Measurements from ENCODE around the gene TIMELESS.
"Not testable (repeated sequence)": the region's sequence is repeated elsewhere in the genome, so short reads cannot be mapped to it uniquely, and the experiment has no call there.

Gene TIMELESS

DNA sequence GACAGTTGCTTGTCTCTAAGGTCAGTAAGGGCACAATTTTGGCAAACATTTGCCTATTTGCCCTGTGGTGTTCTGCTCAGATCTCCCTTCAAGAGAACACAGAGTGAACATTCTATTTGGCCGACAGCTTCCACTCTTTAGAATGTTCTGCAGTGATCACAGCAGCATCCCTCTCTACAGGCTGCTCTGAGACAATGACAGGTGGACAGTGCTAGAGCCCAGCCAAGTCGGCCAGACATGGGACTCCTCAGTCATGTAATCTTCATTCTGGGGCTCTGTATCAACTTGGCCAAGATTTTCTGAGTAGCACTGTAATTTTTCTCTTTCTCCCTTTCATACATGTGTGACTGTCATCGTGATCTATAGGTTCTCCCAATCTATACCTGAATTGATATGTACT, 34.8 kb downstream of the TIMELESS start:
- Histone ChIP-seq H3K9me3 (ENCODE audit: control insufficient read depth, low read length) (no peaks in the 10 kb centered on the region), H3K36me3 (ENCODE audit: control insufficient read depth, insufficient read depth, low read length) (no peaks in the 10 kb centered on the region), H3K27me3 (ENCODE audit: control insufficient read depth, insufficient read depth, low read length) (no peaks in the 10 kb centered on the region), H3K9ac (ENCODE audit: low read length) (no peak overlapping the region), H3K4me3 (ENCODE audit: low read length) (no peak overlapping the region), H3K4me1 (ENCODE audit: control insufficient read depth, insufficient read depth, low read length) (peaks cover 3% of the 10 kb centered on the region)

DNA sequence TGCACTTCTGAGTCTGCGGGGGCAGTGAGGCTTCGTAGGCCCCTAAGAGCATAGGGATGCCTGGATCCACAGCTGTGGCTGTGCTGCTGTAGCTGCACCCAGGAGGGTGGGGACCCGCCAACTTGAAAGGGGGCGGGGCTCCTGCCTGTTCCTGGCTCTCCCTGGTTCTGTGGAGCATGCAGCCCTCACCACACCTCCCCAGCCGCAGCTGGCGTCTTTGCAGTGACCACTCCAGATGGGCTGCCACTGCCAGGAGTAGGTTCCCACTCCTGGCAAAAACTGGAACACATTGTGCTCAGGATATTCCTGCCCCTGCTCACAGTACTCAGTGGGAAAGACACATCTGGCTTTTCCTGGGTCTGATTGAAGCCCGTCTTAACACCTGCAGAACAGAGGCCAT, 35.8 kb downstream of the TIMELESS start:
- no peaks in the 10 kb centered on the region for H3K9me3 ChIP-seq (ENCODE audit: control insufficient read depth, low read length)
- H3K36me3 ChIP-seq (ENCODE audit: control insufficient read depth, insufficient read depth, low read length): no peaks in the 10 kb centered on the region
- H3K27me3 ChIP-seq (ENCODE audit: control insufficient read depth, insufficient read depth, low read length): no peaks in the 10 kb centered on the region
- H3K4me1 ChIP-seq (ENCODE audit: control insufficient read depth, insufficient read depth, low read length): peaks cover 3% of the 10 kb centered on the region
- no peak overlapping the region for H3K9ac ChIP-seq (ENCODE audit: low read length)
- no peak overlapping the region for H3K4me3 ChIP-seq (ENCODE audit: low read length)

DNA sequence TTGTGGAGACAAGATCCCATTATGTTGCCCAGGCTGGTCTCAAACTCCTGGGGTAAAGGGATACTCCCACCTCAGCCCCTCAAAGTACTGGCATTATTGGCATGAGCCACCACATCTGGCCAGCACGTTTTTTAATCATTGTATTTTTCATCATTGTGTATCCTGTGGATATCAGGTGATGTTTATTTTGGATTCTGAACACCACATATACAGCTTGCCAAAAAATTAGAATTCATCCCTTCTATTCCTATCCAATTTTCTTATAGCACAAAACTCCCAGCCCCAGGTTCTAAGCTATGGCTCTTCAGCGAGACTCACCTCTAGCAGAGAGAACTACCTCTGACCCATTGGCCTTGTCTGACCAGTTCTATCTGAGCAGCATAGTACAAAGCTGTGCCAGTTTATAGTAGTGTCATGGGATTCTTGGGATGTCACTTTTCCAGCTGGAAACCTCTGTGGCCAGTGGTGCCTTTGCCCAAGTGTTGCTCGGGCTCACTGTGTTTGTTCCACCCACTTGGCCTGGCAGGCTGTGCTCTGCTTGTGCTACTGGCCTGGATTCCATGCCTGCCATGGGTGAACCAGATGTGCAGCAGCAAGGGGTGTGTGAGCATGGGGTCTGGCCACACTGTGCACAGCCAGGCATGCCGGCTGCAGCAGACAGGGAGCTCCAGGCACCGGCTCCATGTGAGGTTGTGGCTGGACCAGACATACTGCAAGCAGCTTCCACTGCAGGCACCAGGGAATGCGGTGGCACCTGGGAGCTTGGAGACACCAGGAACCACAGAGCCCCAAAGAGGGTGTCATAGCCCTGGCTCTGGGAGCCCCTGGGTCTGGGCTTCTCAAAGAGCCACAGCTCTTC, 37.2 kb downstream of the TIMELESS start:
- H3K27me3 ChIP-seq (ENCODE audit: control insufficient read depth, insufficient read depth, low read length): no peaks in the 10 kb centered on the region
- H3K36me3 ChIP-seq (ENCODE audit: control insufficient read depth, insufficient read depth, low read length): no peaks in the 10 kb centered on the region
- H3K4me3 ChIP-seq (ENCODE audit: low read length): no peak overlapping the region
- H3K9ac ChIP-seq (ENCODE audit: low read length): no peak overlapping the region
- H3K9me3 ChIP-seq (ENCODE audit: control insufficient read depth, low read length): no peaks in the 10 kb centered on the region
- H3K4me1 ChIP-seq (ENCODE audit: control insufficient read depth, insufficient read depth, low read length): peaks cover 3% of the 10 kb centered on the region

DNA sequence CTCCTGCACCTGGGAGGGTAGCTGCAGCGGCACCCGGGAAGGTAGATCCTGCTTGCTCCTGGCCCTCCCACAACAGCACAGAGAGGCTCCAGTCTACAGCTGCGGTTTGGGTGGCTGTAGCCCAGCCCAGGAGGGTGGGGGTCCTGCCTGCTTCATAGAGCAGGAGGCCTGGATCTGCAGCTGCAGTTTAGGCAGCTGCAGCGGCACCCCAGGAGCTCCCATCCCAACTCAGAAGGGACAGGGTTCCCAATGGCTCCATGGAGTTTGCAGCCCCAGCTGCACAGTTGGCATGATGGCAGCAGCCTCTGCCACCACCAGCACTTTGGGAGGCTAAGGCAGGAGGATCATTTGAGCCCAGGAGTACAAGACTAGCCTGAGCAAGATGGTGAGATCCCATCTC, 38.5 kb downstream of the TIMELESS start:
- Histone ChIP-seq H3K9me3 (ENCODE audit: control insufficient read depth, low read length) (no peaks in the 10 kb centered on the region), H3K4me3 (ENCODE audit: low read length) (no peak overlapping the region), H3K36me3 (ENCODE audit: control insufficient read depth, insufficient read depth, low read length) (no peaks in the 10 kb centered on the region)

DNA sequence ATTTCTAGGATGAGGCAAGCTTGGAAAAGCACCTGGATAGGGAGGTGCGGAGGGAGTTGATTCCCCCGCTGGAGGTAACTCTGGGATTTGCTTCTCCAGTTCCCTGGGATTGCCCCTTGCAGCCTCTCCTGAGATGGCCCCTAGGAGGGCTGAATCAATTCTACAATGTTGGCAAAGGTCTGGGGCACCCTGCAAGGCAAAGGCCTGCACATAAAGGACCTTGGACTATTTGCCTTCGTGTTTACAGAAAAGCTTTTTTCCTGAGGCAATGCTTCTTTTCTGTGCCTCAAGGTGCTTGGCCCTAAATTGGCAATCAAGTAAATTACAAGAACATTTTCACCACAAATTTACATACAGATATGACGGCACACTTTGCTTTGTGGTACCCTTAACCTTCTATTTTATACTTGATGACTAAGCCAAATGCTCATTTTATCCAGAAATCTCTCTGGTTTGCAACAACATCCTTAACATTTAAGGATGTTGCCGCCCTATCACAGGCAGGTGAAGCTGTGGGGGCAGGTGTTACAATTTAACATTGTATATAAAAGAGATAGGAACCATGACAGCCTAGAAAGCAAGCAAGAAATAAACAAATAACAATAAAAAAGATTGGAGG, 40.3 kb downstream of the TIMELESS start:
- Histone ChIP-seq H3K9ac (ENCODE audit: low read length) (no peak overlapping the region), H3K27me3 (ENCODE audit: control insufficient read depth, insufficient read depth, low read length) (no peaks in the 10 kb centered on the region), H3K9me3 (ENCODE audit: control insufficient read depth, low read length) (no peaks in the 10 kb centered on the region), H3K4me1 (ENCODE audit: control insufficient read depth, insufficient read depth, low read length) (peaks cover 3% of the 10 kb centered on the region), H3K4me3 (ENCODE audit: low read length) (no peak overlapping the region), H3K36me3 (ENCODE audit: control insufficient read depth, insufficient read depth, low read length) (no peaks in the 10 kb centered on the region)

More for the DNA sequence above, 38.5 kb downstream of the TIMELESS start:
- H3K27me3 ChIP-seq (ENCODE audit: control insufficient read depth, insufficient read depth, low read length): no peaks in the 10 kb centered on the region
- H3K9ac ChIP-seq (ENCODE audit: low read length): no peak overlapping the region
- peaks cover 3% of the 10 kb centered on the region for H3K4me1 ChIP-seq (ENCODE audit: control insufficient read depth, insufficient read depth, low read length)

DNA sequence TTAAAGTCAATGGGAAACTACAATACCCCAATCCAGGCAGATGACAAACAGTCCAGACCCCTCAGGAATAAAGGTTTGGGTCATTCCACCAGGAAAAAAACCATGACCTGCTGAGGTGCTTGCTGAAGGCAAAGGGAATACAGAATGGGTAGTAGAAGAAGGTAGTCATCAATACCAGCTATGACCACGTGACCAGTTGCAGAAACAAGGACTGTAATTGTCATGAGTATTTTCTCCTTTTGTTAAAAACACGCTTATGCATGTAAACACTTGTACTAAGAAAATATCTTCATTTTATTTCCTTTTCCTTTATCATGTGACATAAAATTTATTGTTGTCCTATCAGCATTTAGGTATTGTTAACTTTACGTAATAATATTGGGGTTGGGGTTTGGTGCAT, 45.0 kb downstream of the TIMELESS start:
- H3K9me3 ChIP-seq (ENCODE audit: control insufficient read depth, low read length); H3K9ac ChIP-seq (ENCODE audit: low read length); H3K4me3 ChIP-seq (ENCODE audit: low read length); H3K27me3 ChIP-seq (ENCODE audit: control insufficient read depth, insufficient read depth, low read length); H3K36me3 ChIP-seq (ENCODE audit: control insufficient read depth, insufficient read depth, low read length); H3K4me1 ChIP-seq (ENCODE audit: control insufficient read depth, insufficient read depth, low read length): not testable (repeated sequence)

DNA sequence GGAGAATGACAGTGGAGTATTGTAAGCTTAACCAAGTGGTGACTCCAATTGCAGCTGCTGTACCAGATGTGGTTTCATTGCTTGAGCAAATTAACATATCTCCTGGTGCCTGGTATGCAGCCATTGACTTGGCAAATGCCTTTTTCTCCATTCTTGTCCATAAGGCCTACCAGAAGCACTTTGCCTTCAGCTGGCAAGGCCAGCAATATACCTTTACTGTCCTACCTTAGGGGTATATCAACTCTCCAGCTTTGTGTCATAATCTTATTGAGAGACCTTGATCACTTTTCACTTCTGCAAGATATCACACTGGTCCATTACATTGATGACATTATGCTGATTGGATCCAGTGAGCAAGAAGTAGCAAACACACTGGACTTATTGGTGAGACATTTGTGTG, 47.6 kb downstream of the TIMELESS start:
- not testable (repeated sequence) for H3K36me3 ChIP-seq (ENCODE audit: control insufficient read depth, insufficient read depth, low read length); H3K9me3 ChIP-seq (ENCODE audit: control insufficient read depth, low read length); H3K4me1 ChIP-seq (ENCODE audit: control insufficient read depth, insufficient read depth, low read length); H3K9ac ChIP-seq (ENCODE audit: low read length); H3K27me3 ChIP-seq (ENCODE audit: control insufficient read depth, insufficient read depth, low read length); H3K4me3 ChIP-seq (ENCODE audit: low read length)

DNA sequence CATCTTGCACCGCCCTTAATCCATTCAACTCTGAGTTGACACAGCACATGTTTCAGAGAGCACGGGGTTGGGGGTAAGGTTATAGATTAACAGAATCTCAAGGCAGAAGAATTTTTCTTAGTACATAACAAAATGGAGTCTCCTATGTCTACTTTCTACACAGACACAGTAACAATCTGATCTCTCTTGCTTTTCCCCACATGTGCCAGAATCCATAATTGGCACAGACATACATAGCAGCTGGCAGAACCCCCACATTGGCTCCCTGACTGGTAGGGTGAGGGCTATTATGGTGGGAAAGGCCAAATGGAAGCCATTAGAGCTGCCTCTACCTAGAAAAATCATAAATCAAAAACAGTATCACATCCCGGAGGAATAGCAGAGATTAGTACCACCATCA, 48.1 kb downstream of the TIMELESS start:
- H3K9me3 ChIP-seq (ENCODE audit: control insufficient read depth, low read length); H3K4me3 ChIP-seq (ENCODE audit: low read length); H3K27me3 ChIP-seq (ENCODE audit: control insufficient read depth, insufficient read depth, low read length); H3K36me3 ChIP-seq (ENCODE audit: control insufficient read depth, insufficient read depth, low read length); H3K4me1 ChIP-seq (ENCODE audit: control insufficient read depth, insufficient read depth, low read length); H3K9ac ChIP-seq (ENCODE audit: low read length): not testable (repeated sequence)

DNA sequence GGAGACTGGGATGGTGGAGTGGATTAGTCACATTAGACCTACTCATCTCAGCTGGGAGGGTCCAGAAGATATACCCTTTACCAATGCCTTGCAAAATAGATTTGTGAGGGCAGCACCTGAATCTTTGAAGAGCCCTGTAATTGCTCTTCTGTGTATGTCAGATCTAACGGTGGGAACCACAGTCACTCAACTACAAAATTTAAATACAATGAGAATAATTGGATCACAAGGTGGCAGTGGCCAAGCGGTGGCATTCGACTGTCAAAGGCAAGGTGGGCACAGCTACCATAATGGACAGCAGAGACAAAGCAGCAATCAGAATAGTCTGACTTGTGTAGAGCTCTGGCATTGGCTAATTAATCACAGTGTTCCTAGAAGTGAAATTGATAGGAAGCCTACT, 49.8 kb downstream of the TIMELESS start:
- not testable (repeated sequence) for H3K4me3 ChIP-seq (ENCODE audit: low read length); H3K9ac ChIP-seq (ENCODE audit: low read length); H3K27me3 ChIP-seq (ENCODE audit: control insufficient read depth, insufficient read depth, low read length); H3K9me3 ChIP-seq (ENCODE audit: control insufficient read depth, low read length); H3K36me3 ChIP-seq (ENCODE audit: control insufficient read depth, insufficient read depth, low read length); H3K4me1 ChIP-seq (ENCODE audit: control insufficient read depth, insufficient read depth, low read length)

DNA sequence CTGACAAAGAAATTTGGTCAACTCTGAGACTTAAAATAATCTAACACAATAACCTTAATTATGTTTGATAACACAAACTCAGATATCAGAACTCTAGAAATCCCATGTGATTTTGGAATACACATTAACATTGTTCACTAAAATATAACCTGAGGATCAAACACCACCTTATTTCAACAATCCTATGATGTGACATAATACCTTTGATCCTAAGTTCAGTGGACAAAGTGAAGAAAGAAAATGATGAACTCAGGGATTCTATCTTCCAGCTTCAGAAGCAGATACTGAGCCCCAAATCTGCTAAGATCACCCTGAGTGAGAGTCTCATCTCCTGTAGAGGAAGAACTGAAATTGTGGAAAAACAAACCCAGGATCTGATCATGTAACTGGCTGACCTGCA, 50.9 kb downstream of the TIMELESS start:
- Histone ChIP-seq H3K9me3 (ENCODE audit: control insufficient read depth, low read length) (no peaks in the 10 kb centered on the region), H3K36me3 (ENCODE audit: control insufficient read depth, insufficient read depth, low read length) (no peaks in the 10 kb centered on the region), H3K9ac (ENCODE audit: low read length) (no peak overlapping the region), H3K4me1 (ENCODE audit: control insufficient read depth, insufficient read depth, low read length) (no peaks in the 10 kb centered on the region), H3K27me3 (ENCODE audit: control insufficient read depth, insufficient read depth, low read length) (no peaks in the 10 kb centered on the region), H3K4me3 (ENCODE audit: low read length) (no peak overlapping the region)

DNA sequence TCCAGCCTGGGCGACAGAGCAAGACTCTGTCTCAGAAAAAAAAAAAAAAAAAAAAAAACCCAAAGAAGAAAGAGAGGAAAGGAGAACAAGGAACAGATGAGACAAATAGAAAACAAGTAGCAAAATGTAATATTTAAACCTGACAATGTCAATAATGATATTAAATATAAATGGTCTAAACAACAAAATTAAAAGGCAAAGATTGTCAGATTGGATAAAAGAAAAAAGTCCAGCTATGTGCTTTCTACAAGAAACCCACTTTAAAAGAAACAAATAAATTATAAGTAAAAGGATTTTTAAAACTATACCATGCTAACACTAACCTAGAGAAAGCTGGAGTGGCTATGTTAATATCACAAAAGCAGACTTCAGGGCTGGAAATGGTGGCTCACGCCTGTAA, 56.9 kb downstream of the TIMELESS start:
- Histone ChIP-seq H3K4me3 (ENCODE audit: low read length) (no peak overlapping the region), H3K9me3 (ENCODE audit: control insufficient read depth, low read length) (no peaks in the 10 kb centered on the region), H3K36me3 (ENCODE audit: control insufficient read depth, insufficient read depth, low read length) (no peaks in the 10 kb centered on the region), H3K4me1 (ENCODE audit: control insufficient read depth, insufficient read depth, low read length) (no peaks in the 10 kb centered on the region), H3K9ac (ENCODE audit: low read length) (no peak overlapping the region), H3K27me3 (ENCODE audit: control insufficient read depth, insufficient read depth, low read length) (no peaks in the 10 kb centered on the region)

DNA sequence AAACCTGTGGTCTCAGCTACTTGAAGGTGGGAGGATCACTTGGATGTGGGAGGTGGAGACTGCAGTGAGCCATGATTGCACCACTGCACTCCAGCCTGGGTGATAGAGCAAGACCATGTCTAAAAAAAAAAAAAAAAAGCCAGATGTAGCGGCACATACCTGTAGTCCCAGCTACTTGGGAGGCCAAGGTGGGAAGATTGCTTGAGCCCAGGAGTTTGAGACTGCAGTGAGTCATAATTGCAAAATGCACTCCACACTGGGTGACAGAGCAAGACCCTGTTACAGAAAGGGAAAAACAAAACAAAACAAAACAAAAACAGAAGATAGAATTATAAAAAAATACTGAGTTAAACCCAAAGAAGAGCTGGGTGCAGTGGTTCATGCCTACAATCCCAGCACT, 57.5 kb downstream of the TIMELESS start:
- no peak overlapping the region for H3K4me3 ChIP-seq (ENCODE audit: low read length)
- no peaks in the 10 kb centered on the region for H3K4me1 ChIP-seq (ENCODE audit: control insufficient read depth, insufficient read depth, low read length)
- H3K27me3 ChIP-seq (ENCODE audit: control insufficient read depth, insufficient read depth, low read length): no peaks in the 10 kb centered on the region
- H3K36me3 ChIP-seq (ENCODE audit: control insufficient read depth, insufficient read depth, low read length): no peaks in the 10 kb centered on the region
- H3K9me3 ChIP-seq (ENCODE audit: control insufficient read depth, low read length): no peaks in the 10 kb centered on the region
- H3K9ac ChIP-seq (ENCODE audit: low read length): no peak overlapping the region
